NB4 (cell line): ENCODE data around the gene SCYL2.

Experiments
- DNase-seq: peaks from one replicate; pipeline ENCODE4 v3.0.0; 2010; ENCODE audit warnings: low read depth
- H3K4me3 ChIP-seq: one replicate; pipeline ENCODE4 v1.5.1; 2011; ENCODE audit warnings: mild to moderate bottlenecking, low read depth, low read length, moderate library complexity
- MYC ChIP-seq: IDR thresholded peaks from 2 replicates; pipeline ENCODE4 v1.6.1; 2011; ENCODE audit warnings: low read depth, low read length
- POLR2A ChIP-seq: IDR thresholded peaks from 2 replicates; pipeline ENCODE4 v1.6.1; 2011; ENCODE audit warnings: mild to moderate bottlenecking; ENCODE audit not compliant: insufficient read length; ENCODE audit errors: extremely low read depth
- TF ChIP-seq, protein P1 (sequence below): IDR thresholded peaks from one replicate; pipeline ENCODE4 v1.5.1; 2012; ENCODE audit warnings: low read depth, low read length
- TF ChIP-seq, protein P2 (sequence below): IDR thresholded peaks from 2 replicates; pipeline ENCODE4 v1.6.1; 2011; ENCODE audit warnings: low read depth, low read length

The SCYL2 gene

DNA sequence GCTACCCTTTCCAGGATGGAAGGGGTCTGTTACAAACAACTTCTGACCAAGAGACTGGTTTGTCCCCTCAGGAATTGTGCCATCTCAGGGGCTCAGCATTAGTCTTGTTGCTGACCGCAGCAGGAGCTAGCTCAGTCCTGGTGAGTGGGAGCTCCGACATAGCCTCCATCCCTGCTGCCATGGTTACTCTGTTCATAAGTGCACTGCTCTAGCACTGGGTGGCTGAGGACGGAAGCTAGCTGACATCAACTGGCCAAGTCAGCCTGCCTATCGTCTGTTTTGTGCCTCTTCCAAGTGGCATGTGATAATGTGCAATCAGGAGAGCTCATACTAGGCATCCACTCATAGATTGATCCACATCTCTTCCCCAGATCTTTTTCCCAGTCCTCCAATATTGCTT lies 97.3 kb downstream of the SCYL2 start:
- no peak for TF ChIP-seq POLR2A
- TF ChIP-seq, protein P1, sequence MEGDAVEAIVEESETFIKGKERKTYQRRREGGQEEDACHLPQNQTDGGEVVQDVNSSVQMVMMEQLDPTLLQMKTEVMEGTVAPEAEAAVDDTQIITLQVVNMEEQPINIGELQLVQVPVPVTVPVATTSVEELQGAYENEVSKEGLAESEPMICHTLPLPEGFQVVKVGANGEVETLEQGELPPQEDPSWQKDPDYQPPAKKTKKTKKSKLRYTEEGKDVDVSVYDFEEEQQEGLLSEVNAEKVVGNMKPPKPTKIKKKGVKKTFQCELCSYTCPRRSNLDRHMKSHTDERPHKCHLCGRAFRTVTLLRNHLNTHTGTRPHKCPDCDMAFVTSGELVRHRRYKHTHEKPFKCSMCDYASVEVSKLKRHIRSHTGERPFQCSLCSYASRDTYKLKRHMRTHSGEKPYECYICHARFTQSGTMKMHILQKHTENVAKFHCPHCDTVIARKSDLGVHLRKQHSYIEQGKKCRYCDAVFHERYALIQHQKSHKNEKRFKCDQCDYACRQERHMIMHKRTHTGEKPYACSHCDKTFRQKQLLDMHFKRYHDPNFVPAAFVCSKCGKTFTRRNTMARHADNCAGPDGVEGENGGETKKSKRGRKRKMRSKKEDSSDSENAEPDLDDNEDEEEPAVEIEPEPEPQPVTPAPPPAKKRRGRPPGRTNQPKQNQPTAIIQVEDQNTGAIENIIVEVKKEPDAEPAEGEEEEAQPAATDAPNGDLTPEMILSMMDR: no peak
- TF ChIP-seq MYC: no peak
- TF ChIP-seq, protein P2, sequence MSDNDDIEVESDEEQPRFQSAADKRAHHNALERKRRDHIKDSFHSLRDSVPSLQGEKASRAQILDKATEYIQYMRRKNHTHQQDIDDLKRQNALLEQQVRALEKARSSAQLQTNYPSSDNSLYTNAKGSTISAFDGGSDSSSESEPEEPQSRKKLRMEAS: no peak
- DNase-seq: no peak
- H3K4me3 ChIP-seq: no peak overlapping the region

DNA sequence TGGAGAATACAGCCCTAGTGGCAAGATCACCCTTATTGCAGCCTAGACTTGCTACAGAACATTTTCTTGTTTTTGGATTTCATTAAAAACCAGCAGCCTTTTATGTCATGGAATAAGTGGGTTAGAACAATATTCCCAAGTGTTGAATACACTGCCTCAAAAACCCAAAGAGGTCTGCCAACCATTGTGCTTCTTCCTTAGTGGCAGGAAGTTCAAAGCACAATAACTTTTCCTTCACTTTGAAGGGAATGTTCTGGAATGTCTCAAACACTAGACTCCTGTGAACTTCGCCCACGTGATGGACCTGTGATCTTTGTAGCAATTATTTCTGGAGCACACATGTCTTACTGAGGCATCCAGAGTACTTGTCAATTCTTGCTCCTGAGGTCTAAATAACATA lies 98.4 kb downstream of the SCYL2 start:
- no peak overlapping the region for H3K4me3 ChIP-seq
- TF ChIP-seq POLR2A (no peak), MYC (no peak)
- TF ChIP-seq, protein P1: no peak
- TF ChIP-seq, protein P2: no peak
- no peak for DNase-seq

DNA sequence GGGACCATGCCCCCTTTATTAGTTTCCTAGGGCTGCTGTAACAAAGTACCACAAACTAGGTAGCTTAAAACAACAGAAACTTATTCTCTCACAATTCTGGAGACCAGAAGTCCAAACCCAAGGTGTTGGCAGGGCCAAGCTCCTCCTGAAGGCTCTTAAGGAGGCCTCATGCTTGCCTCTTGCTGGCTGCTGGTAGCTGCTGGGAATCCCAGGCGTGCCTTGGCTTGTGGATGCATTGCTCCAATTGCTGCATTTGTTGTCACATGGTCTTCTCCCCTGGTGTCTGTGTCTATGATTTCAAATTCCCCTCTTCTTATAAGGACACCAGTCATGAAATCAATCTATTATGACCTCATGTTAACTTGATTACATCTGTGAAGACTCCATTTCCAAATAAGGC lies 101.1 kb downstream of the SCYL2 start:
- TF ChIP-seq, protein P2: no peak
- TF ChIP-seq MYC (no peak), POLR2A (no peak)
- TF ChIP-seq, protein P1: no peak
- DNase-seq: no peak
- H3K4me3 ChIP-seq: no peak overlapping the region

DNA sequence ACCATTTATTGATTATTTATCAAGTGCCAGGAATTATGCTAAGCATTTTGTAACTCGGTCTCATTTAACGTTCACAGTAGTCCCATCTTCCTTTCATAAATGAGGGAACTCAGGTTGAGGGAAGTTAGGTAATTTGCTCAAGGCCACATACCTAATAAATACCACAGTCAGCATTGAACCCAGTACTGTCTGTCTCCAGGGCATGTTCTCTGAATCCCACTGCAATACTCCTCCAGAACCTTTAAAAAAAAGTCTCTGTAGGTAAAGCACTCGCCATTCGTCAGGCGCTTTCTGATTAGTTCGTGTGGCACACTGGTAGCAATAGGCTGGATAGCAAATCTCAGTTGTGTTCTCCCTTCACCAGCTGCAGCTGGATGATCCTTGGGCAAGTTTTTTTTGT lies 104.2 kb downstream of the SCYL2 start:
- TF ChIP-seq, protein P1: no peak
- no peak for TF ChIP-seq MYC
- TF ChIP-seq, protein P2: no peak
- TF ChIP-seq POLR2A: no peak
- no peak for DNase-seq
- no peak overlapping the region for H3K4me3 ChIP-seq

DNA sequence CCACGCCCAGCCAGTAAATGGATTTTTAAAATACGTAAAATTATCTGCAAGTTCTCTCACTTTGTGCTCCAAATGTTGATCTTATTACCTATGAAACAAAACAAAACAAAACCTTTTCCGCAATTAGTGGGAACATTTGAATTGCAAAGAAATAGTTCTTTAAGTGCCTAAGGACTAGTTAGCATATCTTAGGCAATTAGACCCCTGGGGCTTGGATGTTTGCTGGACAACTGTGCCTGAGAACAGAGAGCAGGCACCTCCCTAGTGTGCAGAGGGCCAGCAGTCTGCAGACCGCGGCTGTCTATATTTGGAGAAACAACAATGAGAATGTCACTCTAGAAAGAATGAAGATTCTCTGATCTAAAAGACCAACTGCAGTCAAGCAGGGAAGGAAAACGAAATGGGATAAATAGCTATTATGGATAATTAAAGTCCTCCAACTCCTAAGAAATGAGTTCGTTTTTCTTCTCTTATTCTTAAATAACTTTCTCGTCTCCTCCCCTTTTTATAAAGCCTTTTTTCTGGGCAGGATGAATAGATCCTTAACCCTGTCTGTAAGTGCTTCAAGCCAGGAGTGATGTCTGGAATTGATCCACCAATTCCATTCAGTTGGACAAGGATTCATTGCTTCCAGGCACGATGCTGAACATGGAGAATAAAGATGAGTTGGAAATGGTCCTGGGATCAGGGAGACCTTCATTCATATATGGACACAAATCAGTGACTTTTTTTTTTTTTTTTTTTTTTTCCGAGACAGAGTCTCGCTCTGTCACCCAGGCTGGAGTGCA lies 106.1 kb downstream of the SCYL2 start:
- no peak for TF ChIP-seq POLR2A
- TF ChIP-seq, protein P1: no peak
- no peak for TF ChIP-seq MYC
- TF ChIP-seq, protein P2: no peak
- no peak overlapping the region for H3K4me3 ChIP-seq
- no peak for DNase-seq
